NB4 (cell line): Measurements from ENCODE around the gene SCUBE3.

Source experiments
- CTCF ChIP-seq: IDR thresholded peaks from one replicate; pipeline ENCODE4 v1.5.1; 2012; ENCODE audit warnings: low read depth, low read length
- POLR2A ChIP-seq: IDR thresholded peaks from 2 replicates; pipeline ENCODE4 v1.6.1; 2011; ENCODE audit warnings: mild to moderate bottlenecking; ENCODE audit not compliant: insufficient read length; ENCODE audit errors: extremely low read depth

- TF ChIP-seq CTCF: no peak
- TF ChIP-seq POLR2A: no peak
Observed at GRCh38 chr6:35167505-35167904, 46.3 kb upstream of the SCUBE3 start.
